Esophagus muscularis mucosa (tissue), 4 donors: ENCODE results near the gene PLB1.

ENCODE experiments used
- CTCF ChIP-seq, 3 experiments: fragments of 200-600 bp in 2 of 3; fragments of 450-650 bp in 1 of 3; sonication (generic) in 2 of 3; IDR thresholded peaks; one replicate each; pipeline ENCODE4 v1.5.1; 2017 to 2019; ENCODE audit warnings: antibody characterized with exemption in 3 of 3, mild to moderate bottlenecking in 2 of 3, moderate library complexity in 1 of 3
- EP300 ChIP-seq: sonication (generic); formaldehyde crosslinking; IDR thresholded peaks from one replicate; pipeline ENCODE4 v1.6.1; 2017; ENCODE audit warnings: antibody characterized with exemption
- POLR2A ChIP-seq: fragments of 450-650 bp; IDR thresholded peaks from one replicate; pipeline ENCODE4 v1.6.1; 2017; ENCODE audit warnings: antibody characterized with exemption, moderate library complexity, mild to moderate bottlenecking, low read depth

GRCh38 chr2:28630341-28630740 lies 134.5 kb downstream of the PLB1 start:
- TF ChIP-seq CTCF (IDR thresholded peaks at IDR 0.05) = no peak
- TF ChIP-seq EP300 = no peak
- no peak for TF ChIP-seq POLR2A
